Sciatic nerve (tissue), 2 donors: ENCODE results near the gene UBE2L5. TPM values are rescaled to one million over a fixed set of nuclear protein-coding genes. Genes with fewer than 3 reads are reported as not detected.

Experiments
- ATAC-seq: fragments of 200-7000 bp; cut with Tn5 transposase; one replicate; pipeline ENCODE4 v1.9.1; 2020; ENCODE audit warnings: mild to moderate bottlenecking, moderate library complexity
- DNase-seq: peaks from one replicate; pipeline ENCODE4 v3.0.0-alpha.2; 2020; ENCODE audit warnings: low spot score
- intact Hi-C: fragments of 100-400 bp; cut with DNase I; formaldehyde crosslinking; loops from one replicate; pipeline ENCODE4 v1.14.2; 2022
- total RNA-seq: library from RNA; stranded (reverse); fragmentation: NEBNext Ultra II Directional; extraction: Animal tissue kit (Norgen Biotek cat#: 25700); gene quantifications from one replicate; pipeline ENCODE4 v1.2.1, GENCODE V29; 2021
- donor health status: DM: no; HTN: no; CAD: no.
- donor health status: DM: no; HTN: no; CAD: no.

UBE2L5 gene
- 0.22 TPM for total RNA-seq

DNA sequence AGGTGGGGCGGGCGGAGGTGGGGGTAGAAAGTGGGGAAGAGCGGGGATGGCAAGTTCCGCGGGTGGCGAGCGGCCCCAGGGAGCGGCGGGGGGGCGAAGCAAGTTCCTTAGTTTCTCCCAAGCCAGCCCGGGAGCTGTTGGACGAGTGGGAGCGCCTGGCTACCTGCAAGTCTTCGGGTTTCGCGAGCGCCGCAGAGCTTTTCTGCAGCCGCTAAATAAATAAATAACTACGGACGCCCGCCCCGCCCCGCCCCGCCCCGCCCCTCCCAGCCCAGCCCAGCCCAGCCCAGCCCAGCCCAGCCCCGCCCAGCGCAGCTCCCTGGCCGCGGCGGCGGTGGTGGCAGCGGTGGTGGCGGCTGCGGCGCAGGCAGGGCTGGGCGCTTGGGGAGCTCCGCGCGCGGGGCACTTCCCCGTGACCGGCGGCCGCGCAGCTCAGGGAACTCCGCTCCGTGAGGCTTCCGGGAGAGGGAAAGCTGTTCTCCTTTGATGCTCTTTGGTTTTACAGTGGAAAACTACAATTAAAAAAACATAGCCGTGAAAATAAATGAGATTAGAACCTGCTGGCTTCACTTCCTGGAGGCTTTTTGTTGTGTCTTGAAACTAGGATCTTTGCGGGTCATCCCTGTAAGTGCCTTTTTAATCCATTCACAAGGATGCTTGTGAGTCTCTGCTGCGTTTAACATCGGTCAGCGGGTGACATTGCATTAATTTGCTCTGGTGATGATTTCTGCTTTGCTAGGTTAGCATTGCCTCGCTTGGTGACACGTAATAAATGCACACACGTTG lies at the start of gene UBE2L5:
Gene UBE2L5 (plus strand): TSS at position 440 of the 786 bp plus-strand sequence. CDS start 5,498 bp downstream, outside the sequence.
- intact Hi-C loops, result no loop called here
- DNase-seq, result peak; percentile 88
- peak; percentile 88 for ATAC-seq

DNA sequence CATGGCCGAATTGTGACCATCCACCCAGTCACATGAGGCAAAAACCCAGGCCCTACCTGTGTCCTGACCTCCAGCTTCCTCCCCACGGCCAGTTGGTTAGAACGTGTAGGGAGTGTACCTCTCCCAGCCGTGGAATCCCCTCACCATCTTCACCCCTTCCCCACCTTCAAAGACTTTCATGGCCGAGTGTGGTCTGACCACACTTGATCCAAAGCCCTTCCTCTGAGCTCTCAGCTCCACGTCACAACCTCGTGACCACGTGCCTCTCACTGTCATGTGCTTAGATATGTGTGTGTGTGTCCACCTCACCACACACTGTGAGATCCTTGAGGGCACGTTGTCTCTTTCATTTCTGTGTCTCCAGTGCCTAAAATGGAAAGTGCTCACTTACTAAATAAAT lies 48.6 kb upstream of the UBE2L5 start:
- DNase-seq, result no peak
- no peak for ATAC-seq

DNA sequence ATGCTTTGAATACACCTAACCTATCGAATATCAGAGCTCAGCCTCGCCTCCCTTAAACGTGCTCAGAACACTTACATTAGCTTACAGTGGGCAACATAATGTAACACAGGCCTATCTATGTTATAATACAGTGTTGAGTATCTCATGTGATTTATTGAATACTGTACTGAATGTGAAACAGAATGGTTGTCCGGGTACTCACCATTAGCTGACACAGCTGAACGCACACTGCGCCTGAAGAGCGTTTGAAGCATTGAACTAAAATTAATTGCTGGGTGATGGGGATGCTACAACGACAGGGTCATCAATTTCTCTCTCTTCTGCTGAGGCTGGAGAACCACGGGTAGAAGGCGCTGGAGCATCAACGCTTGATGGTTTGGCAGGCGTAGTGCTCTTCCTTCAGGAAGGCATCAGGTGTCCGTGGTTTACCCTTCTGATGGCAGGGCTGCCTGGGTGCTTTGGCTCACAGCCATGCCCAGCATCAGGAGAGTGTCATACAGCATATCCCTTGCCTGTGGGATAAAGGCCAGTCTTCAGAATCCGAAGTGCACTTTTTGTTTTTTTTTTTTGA lies 46.9 kb upstream of the UBE2L5 start:
- DNase-seq (no peak), ATAC-seq (no peak)
- intact Hi-C loops, result no loop called here

More for the DNA sequence above, 48.6 kb upstream of the UBE2L5 start:
- intact Hi-C loops, result no loop called here

DNA sequence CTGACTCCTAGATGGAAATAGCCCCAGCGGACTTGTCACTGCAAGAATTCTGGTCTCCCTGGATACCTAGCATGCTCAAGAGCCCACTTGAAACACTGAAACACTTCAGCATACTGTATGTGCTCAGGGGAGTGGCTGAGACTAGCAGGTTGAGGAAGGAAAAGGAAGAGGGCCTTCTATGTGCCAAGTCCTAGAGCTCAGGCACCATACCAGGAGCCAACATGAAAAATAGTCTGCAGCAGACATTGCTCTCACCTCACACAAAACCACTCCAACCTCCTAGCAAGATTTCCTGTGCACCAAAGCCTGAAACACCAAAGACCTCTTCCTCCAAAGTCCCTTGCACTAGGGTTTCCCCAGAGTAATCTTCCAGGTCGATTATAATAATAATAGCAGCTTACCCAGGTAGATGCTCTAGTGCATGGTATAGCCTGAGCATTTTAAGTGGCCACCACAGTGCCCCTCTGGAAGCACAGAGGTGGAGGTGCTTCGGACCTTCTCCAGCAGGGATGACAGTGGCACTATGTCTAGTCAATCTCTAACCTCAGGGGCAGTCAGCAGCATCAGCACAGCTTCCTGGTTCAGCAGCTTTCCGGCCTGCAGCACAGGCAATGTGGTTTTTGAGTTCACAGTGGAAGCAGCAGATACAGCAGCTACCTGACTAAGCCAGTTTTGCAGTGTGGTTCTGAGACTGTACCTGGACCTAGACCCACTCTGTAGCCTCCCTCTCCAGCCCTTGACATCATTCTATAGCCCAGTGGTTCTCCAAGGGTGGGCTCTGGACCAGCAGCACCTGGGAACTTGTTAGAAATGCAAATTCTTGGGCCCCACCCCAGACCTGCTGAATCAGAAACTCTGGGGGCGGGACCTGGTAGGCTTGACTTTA lies 45.6 kb upstream of the UBE2L5 start:
- ATAC-seq (peak; percentile 28), DNase-seq (no peak)
- intact Hi-C loops, result no loop called here

DNA sequence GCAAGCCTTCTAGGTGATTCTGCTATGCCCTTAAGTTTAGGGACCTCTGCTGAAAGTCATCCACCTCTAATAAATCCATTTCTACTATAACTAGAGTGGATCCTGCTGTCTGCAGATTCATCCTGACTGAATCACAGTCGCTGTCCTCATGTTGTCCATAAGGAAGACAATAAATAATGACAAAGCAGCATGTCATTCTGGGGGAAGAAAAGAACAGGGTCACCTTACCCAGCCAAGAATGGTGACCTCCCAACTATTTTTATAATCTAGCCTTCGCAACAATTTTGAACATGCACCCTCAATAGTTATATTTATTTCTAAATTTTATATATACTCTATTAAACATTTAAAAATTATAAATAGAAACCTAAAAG lies 45.0 kb upstream of the UBE2L5 start:
- ATAC-seq (no peak), DNase-seq (no peak)
- intact Hi-C loops, result no loop called here

DNA sequence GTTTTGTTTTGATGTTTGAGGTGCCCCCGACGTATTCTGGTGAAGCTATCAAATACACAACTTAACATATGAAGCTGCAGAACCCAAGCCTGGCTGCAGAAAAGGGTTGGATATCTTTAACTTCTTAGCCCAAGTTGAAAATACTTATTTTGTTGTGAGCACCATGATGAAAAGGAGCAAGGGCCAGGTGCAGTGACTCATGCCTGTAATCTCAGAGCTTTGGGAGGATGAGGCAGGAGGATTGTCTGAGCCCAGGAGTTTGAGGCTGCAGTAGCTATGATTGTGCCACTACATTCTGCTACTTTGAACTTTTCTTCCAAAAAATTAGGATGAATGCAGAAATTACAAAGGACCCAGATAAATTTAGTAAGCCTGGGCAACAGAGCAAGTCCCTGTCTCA lies 44.1 kb upstream of the UBE2L5 start:
- DNase-seq (no peak), ATAC-seq (no peak)
- intact Hi-C loops, result no loop called here

DNA sequence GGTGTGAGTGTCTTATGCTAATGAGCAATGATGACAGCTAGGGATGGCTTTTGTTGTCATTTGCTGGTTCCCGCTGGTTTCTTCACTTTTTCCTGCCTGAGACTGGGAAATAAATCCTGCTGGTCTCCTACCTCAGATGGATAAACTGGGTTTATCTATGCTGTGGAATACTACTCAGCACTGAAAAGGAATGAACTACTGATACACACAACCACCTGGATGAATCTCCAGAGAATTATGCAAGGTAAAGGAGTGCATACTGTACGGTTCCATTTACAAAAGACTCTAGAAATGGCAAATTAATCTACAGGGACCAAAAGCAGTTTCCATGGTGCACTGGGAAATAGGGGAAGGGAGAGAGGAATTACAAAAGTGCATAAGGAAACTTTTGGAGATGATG lies 41.2 kb upstream of the UBE2L5 start:
- DNase-seq, result no peak
- intact Hi-C loops, result no loop called here
- ATAC-seq, result no peak

DNA sequence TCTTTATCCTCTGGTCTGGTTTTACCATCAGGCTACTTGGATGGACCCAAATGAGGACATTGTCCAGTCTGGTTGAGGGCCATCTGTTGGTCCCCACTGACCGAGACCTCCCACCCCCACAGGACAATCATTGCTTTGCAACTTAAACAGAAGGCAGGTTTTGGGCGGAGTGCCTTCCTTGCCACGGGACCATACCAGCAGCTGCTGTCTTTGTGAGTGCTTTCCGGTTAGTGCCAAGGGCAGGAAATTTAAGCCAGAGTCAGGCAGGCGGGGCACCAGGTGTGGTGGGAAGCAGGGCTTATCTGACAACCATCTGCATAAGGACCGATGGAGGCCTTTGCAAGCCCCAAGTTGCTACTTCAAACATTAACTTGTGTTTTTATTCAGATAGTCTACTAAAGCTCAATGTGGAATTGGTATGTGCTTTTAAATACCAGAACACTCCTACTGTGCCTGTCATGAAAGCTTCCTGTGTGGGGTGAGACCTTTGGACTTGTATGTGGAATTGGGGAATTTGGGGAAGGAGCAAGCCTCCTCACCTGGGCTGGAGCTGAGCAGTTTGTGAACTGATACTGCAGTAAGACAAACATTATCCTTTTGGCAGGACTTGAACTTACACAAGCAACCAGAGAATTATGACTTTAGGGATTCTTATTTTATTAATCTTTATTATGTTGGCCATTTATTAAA lies 39.3 kb upstream of the UBE2L5 start:
- ATAC-seq (no peak), DNase-seq (no peak)
- intact Hi-C loops, result no loop called here

DNA sequence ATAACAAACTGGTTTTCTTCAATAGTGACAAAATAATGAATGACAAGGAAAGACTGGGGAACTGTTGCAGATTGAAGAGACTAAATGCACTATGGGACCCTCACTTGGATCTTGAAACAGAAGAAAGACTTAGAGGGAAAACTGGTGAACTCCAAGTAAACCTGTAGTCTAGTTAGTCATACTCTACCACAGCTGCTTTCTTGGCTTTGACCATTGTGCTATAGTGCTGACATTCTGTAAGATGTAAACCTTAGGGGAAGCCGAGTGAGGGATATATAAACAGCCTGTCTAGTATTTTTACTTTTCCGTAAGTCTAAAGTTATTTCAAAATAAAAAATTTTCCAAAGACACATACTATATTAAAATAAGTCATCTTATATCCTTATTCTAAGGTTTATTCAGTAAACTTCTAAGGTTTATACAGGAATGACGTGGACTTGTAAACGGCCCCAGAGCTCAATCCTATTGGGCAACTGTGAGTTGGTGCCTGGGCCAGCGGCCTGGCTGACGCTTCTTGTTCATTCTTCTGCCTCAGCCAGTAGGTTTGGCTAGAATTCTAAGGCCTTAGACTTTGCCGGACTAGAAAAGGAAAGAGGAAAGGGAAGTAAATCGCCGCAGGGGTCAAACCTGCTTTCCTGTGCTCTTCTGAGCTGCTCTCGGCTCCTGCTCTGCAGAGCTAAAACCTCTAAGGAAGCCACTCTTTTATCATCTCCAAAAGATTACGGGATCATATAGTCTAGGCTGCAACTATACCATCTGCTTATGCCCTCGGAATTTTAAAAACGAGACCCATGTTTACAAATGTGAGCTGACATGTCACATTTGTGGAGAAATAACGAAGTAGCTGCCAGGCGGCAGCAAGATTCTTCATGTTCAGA lies 33.6 kb upstream of the UBE2L5 start:
- ATAC-seq, result peak; percentile 86
- DNase-seq, result no peak
- intact Hi-C loops, result no loop called here

DNA sequence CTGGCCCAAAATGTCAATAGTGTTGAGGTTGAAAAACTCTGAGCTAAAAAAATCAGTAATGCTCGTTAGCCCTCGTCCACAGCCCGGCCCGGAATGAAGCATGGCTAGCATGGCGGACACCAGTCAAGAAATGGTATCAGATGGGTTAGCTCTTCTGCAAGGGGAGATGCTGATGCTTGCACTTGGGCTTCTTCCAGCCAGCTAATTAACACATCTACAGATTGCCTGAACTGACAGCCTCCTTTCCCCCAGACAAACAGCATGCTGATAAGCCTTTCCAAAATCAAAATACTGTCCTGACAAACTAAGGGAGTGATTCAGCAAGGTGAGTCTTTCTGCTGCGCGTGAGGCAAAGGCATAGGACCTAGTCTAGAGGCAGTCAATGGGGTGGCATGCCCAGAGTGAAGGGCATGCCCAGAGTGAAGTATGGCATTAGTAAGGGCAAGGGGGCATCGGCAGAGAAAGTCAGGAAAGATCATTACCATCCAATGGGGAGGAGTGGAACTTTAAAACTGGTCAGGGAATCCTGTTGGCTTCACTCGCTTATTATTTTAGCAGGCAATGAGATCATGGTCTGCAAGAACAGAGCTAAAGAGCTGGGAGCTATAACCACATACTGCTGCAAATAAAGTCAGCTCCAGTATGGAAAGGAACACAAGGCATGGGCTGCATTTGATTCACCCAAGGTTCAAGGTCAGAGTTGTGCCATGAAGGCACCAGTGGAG lies 30.2 kb upstream of the UBE2L5 start:
- ATAC-seq, result no peak
- no peak for DNase-seq
- intact Hi-C loops, result no loop called here

DNA sequence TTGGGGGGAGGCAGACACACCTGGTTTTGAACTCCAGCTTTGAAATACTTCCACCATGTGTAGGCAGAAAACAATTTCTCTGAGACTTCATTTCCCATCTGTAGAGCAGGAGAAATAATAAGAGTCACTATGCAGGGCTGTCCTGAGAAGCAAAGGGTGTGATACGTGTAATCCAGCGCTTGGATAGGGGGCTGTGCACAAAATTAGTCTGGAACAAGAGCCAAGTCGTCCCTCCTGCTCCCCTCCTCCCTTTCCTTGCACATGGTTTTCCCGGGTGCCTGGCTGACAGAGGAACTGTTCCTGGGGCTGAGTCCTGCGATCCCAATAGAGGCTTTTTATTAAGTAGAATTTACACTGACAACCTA lies 29.6 kb upstream of the UBE2L5 start:
- no peak for ATAC-seq
- intact Hi-C loops, result no loop called here
- no peak for DNase-seq

DNA sequence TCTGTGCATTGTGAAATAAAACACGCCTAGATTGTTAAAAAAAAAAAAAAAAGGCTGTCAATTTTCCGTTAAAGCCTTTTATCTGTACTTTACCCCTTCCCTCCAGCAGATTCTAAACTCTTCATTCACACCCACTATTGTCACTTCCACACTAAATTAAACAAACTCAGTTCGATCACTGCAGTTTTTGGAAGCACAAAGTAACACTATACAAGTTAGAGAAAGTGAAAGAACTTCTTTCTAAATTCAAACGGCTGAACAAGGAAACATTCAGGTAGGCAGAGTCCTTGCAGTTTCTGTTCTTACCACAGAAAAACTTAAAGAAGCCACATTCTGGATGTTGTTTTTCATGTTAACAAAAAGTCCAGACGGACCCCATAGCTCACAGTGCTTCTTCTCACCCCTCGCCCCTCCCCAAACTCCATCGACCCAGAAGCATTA lies 27.5 kb upstream of the UBE2L5 start:
- DNase-seq (no peak), ATAC-seq (peak; percentile 4)
- intact Hi-C loops, result no loop called here

DNA sequence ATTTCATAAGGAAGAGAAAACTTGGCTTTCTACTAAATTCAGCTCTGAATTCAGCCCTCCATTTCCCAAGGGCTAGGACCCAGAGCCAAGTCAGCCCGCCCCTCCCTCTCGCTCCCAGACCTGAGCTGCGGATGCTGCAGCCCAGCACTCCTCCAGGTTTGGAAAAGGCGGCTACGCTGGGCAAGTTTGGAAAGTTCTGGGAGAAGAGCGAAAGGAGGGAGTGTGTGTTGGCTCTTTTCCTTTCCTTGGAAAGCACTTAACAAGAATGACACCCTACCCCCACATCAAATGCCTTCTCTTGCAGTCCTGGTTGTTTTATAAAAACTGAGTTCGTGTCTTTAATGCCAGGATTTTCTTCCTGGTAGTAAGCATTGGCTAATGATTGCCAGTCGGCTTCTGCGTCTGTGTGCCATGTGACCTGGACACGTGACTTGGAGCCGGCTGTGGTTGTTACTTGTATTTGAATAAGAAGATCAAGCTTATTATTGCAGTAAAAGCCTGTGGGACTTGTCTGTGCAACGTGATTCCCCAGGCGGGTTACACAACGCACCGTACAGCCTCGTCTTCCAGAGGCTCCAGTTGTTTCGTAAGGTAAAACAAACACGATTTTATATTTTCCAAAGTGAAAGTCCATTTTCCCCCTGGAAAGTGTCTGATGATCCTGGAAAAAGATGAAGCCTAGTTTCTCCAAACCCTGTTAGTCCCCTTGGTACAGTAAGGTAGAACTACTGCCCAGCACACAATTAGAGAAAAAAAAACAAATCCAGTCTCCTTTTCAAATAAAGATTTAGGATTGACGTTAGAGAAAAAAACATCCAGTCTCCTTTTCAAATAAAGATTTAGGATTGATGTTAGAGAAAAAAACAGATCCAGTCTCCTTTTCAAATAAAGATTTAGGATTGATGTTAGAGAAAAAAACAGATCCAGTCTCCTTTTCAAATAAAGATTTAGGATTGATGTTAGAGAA lies 26.8 kb upstream of the UBE2L5 start:
- ATAC-seq (peak; percentile 96), DNase-seq (peak; percentile 95)
- intact Hi-C loops, result no loop called here

DNA sequence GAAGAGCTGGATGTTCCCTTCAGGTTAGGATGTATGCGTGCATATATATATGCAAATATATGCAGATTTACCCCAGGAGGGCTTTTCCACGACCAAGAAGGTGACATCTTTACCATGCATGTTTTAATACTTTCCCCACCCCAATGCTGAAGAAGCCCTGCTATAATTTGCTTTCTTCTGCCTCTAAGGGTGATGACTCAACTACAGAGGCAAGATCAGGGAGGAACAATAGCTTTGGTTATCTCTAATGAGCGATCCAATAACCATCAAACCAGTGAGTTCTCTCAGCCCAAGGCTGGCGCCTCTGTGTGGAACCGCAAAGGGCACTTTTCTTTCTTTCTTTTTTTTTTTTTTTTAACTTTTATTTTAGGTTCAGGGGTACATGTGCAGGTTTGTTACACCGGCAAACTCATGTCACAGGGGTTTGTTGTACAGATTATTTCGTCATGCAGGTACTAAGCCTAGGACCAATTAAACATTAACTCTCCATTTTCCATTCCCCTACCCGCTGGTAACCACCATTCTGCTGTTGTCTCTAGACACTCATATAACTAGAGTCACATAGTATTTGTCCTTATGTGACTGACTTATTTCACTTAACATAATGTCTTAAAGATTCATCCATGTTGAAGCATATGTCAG lies 25.7 kb upstream of the UBE2L5 start:
- intact Hi-C loops, result no loop called here
- no peak for ATAC-seq
- no peak for DNase-seq

DNA sequence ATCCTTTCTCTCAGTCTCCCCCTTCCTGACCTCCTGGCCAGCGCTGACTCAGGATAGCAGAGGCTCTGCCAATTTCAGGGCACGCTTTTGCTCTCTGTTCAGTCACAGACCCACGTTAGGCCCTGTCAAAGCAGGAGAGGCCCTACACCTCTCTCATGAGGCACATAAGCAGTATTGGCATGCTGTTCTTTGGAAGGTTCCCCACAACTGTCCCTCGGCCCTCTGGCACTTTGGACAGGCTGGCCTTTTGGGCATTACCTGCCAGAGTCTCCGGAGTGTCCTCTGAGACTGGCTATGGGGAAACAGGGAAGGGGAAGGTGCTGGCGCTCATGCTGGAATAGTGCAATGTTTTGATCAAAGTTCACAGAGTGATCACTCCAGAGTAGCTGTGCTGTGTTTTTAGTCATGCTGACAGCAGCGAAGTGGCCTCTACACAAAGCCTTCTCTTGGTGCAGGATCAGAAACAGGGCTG lies 23.7 kb upstream of the UBE2L5 start:
- DNase-seq (no peak), ATAC-seq (no peak)
- intact Hi-C loops, result no loop called here

DNA sequence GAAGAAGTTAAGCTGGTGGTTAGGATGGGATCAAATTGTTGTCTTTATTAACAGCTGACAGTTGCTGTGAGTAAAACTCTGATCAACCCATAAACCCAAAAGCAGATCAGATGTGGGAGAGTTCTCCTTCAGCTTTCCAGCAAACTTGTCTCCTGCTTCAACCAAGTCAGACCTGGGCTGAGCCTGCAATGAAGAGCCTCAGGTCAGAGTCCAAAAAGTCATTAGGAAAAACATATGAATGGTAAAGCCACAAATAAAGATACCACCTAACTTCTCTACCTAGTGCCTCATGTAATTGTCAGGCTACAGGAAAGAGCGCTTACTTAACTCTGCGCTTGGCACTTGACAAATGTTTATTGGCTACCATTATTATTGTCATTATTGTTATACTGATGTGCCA lies 21.9 kb upstream of the UBE2L5 start:
- intact Hi-C loops, result no loop called here
- ATAC-seq (no peak), DNase-seq (no peak)
